ENCODE data around the gene DHX36.

DHX36 gene

DNA sequence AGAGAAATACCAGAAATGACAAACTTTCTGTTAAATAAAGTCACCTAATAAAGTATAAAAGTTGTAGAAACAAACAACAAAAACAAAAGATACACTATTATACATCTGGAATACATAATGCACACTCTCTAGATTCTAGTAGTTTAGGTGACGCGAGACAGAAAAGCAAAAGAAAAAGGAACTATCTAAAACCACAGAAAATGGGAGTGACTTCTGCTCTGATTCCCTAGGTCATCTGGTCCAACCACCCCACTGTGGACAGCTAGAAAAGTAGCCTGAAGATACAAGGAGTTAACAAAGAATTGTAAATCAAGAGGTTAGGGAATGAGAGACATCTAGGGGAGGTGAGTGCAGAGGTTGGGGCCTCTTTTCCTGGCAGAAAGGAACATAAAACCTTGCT, 39.1 kb downstream of the DHX36 start:
- DNase-seq, result no peak

- DNase-seq, result no peak
Measured at GRCh38 chr3:154280161-154280560, 44.1 kb downstream of the DHX36 start.

GRCh38 chr3:154275965-154276364, 48.3 kb downstream of the DHX36 start:
- peak; percentile 95 for DNase-seq

GRCh38 chr3:154275292-154275691, 49.0 kb downstream of the DHX36 start:
- DNase-seq, result no peak

GRCh38 chr3:154274348-154274747, 49.9 kb downstream of the DHX36 start:
- DNase-seq, result peak; percentile 15

DNA sequence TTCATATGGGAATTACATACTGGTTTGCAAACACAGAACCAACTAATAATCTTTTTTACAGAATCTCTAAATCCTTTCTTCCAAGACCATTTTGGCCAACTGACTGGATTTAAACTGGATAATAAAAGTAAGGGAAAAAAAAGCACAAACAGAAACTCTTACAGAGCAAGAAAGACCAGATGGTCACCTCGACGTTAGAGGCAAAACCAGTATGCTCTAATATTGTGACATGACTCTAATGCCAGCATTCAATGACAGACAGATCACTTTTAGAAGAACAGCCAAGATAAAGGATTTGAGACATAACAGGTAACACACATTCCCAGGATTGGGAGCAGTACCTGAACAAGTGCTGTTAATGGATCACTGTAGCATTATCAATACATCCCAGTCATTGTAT, 50.9 kb downstream of the DHX36 start:
- DNase-seq, result no peak

GRCh38 chr3:154254527-154254926, 69.8 kb downstream of the DHX36 start:
- no peak for DNase-seq

- peak; percentile 96 for DNase-seq
Measured at GRCh38 chr3:154252759-154253638, 71.3 kb downstream of the DHX36 start.

DNA sequence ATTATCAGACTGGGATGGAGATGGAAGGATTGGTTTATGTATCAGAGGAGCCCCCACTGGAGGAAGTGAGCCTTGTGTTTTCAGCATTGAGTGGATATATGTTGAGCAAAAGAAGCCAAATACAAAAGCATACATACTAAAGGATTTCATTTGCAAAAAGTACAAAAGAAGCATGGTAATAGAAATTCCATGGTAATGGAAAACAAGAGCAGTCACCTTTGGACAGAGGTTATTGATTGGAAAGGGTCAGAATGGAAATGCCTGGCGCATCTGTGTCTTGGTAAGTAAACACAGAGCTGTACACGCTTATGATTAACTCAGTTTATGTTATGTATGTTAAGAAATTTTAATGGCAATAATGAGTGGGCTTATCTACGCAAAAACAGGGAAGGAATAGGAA, 72.7 kb downstream of the DHX36 start:
- DNase-seq, result no peak

- no peak for DNase-seq
Measured at GRCh38 chr3:154250291-154250690, 74.0 kb downstream of the DHX36 start.

- peak; percentile 81 for DNase-seq
Measured at GRCh38 chr3:154247806-154248415, 76.4 kb downstream of the DHX36 start.

- DNase-seq, result no peak
Measured at GRCh38 chr3:154244644-154245043, 79.6 kb downstream of the DHX36 start.

GRCh38 chr3:154243353-154243752, 80.9 kb downstream of the DHX36 start:
- no peak for DNase-seq

- no peak for DNase-seq
Measured at GRCh38 chr3:154242766-154243165, 81.5 kb downstream of the DHX36 start.

DNA sequence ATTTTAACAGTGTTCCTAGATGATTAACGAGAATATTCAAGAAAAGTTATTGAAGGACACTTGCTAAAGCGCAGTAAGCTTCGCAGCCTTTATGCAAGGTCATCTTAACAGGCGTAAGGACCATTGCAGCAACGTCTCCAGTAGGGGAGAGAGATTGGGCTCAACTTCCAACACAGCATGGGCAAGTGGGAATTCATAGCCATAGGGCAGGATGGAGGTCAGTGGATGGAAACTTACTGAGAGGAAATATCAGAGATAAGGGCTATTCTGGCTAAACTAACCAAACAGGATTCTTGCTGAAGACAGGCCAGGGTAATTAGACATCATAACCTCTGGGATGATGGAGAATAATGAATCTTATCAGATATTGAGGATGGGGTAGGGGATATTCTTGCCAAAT, 82.8 kb downstream of the DHX36 start:
- no peak for DNase-seq

DNA sequence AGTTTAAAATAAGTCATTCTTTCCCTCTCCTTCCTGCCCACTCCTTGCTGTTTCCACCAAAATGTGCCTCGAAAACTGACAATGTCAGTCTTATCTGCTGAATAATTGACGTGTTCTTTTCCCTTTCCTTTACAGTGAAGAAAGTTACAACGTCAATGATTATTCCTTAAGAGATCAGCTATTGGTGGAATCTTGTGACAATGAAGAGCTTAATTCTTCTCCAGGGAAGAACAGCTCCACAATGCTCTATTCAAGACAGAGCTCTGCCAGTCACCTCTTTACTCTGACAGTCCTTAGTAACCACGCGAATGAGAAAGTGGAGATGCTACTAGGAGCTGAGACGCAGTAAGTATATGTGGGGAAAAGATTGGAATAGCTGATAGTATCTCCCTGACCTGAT, 84.1 kb downstream of the DHX36 start:
- no peak for DNase-seq

DNA sequence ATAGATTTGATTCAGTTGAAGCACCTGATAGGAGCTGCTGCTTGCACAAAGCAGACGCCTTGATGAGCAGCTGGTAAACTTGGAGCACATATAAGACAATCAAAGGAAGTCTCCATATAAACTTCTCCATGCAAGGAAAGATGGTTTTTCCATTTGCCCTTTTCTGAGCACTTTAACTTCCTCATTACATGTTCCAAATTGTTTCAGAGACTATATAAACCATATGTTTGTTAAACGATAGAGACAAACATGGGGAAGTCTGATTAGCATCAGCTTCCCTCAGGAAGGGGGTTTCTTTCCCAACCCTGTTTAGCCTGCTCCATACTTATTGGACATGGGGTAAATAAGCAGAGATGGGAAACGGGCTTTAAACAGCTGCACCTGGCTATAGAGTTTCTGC, 88.0 kb downstream of the DHX36 start:
- DNase-seq, result no peak

- DNase-seq, result no peak
Measured at GRCh38 chr3:154235330-154235729, 89.0 kb downstream of the DHX36 start.

DNA sequence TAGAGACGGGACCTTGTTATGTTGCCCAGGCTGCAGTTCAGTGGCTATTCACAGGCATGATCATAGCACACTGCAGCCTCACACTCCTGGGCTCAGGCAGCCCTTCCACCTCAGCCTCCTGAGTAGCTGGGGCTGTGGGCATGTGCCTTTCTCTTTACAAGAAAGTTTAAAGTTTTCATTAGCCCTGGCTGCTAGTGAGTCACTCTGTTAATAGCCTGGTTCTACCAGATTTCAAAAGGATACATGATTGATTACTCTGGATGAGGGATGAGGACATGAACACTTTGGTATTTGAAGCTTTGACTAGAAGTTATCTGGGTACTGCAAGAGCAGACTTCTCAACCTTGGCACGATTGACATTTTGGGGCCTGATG, 95.1 kb downstream of the DHX36 start:
- no peak for DNase-seq

DNA sequence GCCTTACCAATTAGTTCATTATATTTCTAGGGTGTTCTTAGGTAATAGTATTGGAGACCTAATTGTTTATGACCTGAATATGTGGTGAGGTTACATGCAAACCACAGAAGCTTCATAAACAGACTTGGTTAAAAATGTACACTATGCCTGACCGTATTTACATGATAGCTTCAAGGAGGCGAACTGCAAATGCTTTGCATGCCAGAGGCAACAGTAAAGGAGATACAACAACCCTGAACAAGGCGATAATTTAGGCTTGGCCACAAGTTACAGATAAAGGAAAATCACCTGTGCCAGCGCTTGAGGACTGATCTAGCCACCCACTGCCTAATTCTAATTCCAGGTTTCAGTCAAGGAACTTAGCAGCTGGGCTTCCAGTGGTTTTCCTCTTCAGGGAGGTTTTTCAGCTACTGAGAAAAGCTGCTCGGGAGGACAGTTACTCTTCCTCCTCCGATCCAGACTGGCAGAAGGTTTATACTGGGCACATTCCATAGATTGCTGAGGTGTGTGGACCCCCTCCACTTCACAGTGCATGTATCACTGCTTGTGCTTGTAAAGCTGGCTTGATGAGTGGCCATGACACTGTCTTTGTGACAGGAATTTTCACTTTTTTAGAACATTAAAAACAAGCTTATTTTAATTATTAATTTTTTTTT, 95.6 kb downstream of the DHX36 start:
- DNase-seq, result no peak

GRCh38 chr3:154227531-154227930, 96.8 kb downstream of the DHX36 start:
- peak; percentile 24 for DNase-seq

DNA sequence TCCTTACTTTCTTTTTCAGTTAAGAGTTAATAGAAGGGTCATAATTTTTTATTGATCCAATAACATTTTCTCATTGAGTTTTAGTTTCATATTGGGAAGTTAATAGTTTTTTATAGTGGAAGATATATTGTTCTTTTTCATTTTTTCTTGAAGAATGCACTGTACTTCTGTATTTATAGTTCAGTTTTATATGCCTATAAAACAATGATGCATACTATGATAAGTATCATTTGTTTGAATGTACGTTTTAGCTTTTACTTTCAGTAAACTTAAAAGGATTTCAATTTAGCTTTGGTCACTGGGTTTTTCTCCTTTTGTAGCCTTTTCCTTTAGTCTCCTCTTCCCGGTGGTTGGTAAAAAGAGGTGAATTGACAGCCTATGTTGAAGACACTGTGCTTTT, 98.8 kb downstream of the DHX36 start:
- DNase-seq, result no peak

DNA sequence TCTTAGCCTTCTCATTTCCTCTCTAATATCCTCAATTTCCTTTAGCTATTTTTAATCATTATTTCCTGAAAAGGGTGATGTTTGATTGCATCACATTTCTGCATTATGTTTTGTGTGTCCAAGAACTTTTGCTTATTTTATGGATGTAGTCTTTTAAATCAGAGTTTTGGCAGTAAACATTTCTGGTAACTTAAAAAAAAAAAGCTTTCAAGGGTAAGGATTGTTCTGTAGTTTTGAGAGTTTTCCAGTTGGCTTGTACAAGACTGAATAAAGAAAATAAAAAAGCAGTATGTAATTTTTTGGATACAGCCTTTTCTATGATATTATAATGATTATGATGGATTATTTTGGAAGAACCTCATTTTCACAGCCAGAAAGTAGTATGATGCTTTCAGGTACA, 99.4 kb downstream of the DHX36 start:
- no peak for DNase-seq

DNA sequence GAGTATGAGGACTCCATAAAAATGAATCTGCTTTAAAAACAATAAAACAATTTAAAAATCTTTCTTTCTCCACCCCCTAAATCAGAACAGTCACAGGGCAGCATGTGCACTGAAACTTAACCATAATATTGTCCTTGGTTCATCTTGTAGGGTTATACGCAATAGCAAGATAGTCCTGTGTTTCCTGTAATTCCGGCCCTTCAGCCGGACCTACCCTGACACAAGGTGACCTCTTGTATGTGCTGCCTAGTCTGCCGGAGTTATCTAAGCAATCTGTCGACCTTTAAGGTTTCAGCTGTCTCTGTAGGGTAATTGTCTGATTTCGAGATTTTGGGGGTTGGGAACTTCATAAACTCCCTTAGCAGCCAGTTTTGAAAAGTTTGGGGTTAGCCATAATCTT, 99.9 kb downstream of the DHX36 start:
- no peak for DNase-seq
